SU-DHL-6 (cell line): ENCODE results near the gene ATL1.
A peak's percentile ranks its signal among the peaks of the same experiment; 100 is the strongest.
"Not testable (repeated sequence)": the region's sequence is repeated elsewhere in the genome, so short reads cannot be mapped to it uniquely, and the experiment has no call there.

Experiments
- H2AFZ ChIP-seq: fragments of 200-600 bp; sonication (generic); 2 replicates; pipeline ENCODE4 v1.6.1; 2014; ENCODE audit warnings: low read depth, mild to moderate bottlenecking, moderate library complexity, mixed read lengths, antibody characterized with exemption, low read length; ENCODE audit not compliant: severe bottlenecking
- H3F3A ChIP-seq: fragments of 200-600 bp; shearing (Covaris generic); 2 replicates; pipeline ENCODE4 v1.6.0; 2016; ENCODE audit warnings: antibody characterized with exemption, mild to moderate bottlenecking; ENCODE audit not compliant: insufficient read depth
- H3K27ac ChIP-seq: fragments of 200-600 bp; sonication (generic); 2 replicates; pipeline ENCODE4 v1.5.1; 2016; ENCODE audit warnings: low read depth, mild to moderate bottlenecking, low read length, moderate library complexity, mixed read lengths
- H3K27me3 ChIP-seq: fragments of 200-600 bp; sonication (generic), shearing (Covaris generic); 2 replicates; pipeline ENCODE4 v1.6.0; 2014; ENCODE audit warnings: mild to moderate bottlenecking, low read length
- H3K36me3 ChIP-seq: fragments of 200-600 bp; sonication (generic); 2 replicates; pipeline ENCODE4 v1.6.1; 2014; ENCODE audit warnings: mild to moderate bottlenecking, low read length, mixed read lengths
- H3K4me2 ChIP-seq: fragments of 300-600, 200-600 bp; shearing (Covaris generic), sonication (generic); 2 replicates; pipeline ENCODE4 v1.6.0; 2014; ENCODE audit warnings: low read length, low read depth, mild to moderate bottlenecking; ENCODE audit not compliant: poor library complexity, severe bottlenecking
- H3K4me3 ChIP-seq: fragments of 200-600 bp; sonication (generic); 2 replicates; pipeline ENCODE4 v1.5.1; 2014; ENCODE audit warnings: antibody characterized with exemption, low read length, mild to moderate bottlenecking, mixed read lengths; ENCODE audit not compliant: insufficient read depth, poor library complexity, severe bottlenecking
- H3K79me2 ChIP-seq: fragments of 200-600 bp; sonication (generic); 2 replicates; pipeline ENCODE4 v1.6.1; 2014; ENCODE audit warnings: mild to moderate bottlenecking, low read length, moderate library complexity; ENCODE audit not compliant: insufficient read depth
- H3K9ac ChIP-seq: fragments of 200-600 bp; sonication (generic); 2 replicates; pipeline ENCODE4 v1.7.0; 2014; ENCODE audit warnings: mild to moderate bottlenecking, low read length
- H3K9me2 ChIP-seq: fragments of 200-600 bp; sonication (generic); replicated peaks from 2 replicates; pipeline ENCODE4 v1.6.1; 2014; ENCODE audit warnings: low read length; ENCODE audit not compliant: insufficient read depth
- H3K9me3 ChIP-seq: fragments of 200-600 bp; sonication (generic); 2 replicates; pipeline ENCODE4 v1.6.1; 2014; ENCODE audit warnings: low read length, mixed read lengths; ENCODE audit not compliant: insufficient read depth
- H4K20me1 ChIP-seq: fragments of 200-600 bp; sonication (generic); 2 replicates; pipeline ENCODE4 v1.6.1; 2014; ENCODE audit warnings: low read depth, mild to moderate bottlenecking, antibody characterized with exemption, low read length, moderate library complexity, mixed read lengths
- EZH2phosphoT487 ChIP-seq: fragments of 200-600 bp; sonication (generic), shearing (Covaris generic); conservative IDR thresholded peaks from 2 replicates; pipeline ENCODE4 v1.6.1; 2018; ENCODE audit warnings: mild to moderate bottlenecking, antibody characterized with exemption, low read length, moderate library complexity, mixed read lengths
- TF ChIP-seq, protein P1 (sequence below): fragments of 200-600 bp; sonication (generic); IDR thresholded peaks from one replicate; pipeline ENCODE4 v1.5.1; 2017; ENCODE audit warnings: antibody characterized with exemption, mild to moderate bottlenecking, low read length, moderate library complexity; ENCODE audit not compliant: insufficient read depth, poor library complexity, severe bottlenecking

ATL1 gene

DNA sequence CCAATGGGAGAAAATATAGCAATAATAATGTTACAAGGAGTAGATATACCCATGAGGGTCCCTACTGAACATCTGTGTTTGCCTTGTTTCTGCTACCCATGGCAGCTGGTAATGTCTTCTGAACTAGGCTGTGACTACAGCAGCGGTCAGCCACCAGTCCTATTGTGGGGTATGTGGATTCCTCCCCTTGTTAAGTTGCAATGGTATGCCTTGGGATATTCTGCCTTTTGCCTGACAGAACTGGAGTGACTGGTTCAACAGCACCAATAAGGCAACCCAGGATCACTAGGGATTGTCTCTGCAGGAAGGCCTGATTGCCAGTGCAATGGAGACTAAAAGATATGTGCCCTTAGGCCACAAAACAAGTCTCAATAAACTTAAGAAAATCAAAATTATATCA is 9.7 kb upstream of the ATL1 start:
- H3K27ac ChIP-seq = no peak overlapping the region
- no peak for TF ChIP-seq EZH2phosphoT487
- TF ChIP-seq, protein P1, sequence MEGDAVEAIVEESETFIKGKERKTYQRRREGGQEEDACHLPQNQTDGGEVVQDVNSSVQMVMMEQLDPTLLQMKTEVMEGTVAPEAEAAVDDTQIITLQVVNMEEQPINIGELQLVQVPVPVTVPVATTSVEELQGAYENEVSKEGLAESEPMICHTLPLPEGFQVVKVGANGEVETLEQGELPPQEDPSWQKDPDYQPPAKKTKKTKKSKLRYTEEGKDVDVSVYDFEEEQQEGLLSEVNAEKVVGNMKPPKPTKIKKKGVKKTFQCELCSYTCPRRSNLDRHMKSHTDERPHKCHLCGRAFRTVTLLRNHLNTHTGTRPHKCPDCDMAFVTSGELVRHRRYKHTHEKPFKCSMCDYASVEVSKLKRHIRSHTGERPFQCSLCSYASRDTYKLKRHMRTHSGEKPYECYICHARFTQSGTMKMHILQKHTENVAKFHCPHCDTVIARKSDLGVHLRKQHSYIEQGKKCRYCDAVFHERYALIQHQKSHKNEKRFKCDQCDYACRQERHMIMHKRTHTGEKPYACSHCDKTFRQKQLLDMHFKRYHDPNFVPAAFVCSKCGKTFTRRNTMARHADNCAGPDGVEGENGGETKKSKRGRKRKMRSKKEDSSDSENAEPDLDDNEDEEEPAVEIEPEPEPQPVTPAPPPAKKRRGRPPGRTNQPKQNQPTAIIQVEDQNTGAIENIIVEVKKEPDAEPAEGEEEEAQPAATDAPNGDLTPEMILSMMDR = no peak
- H3K4me2 ChIP-seq = no peak overlapping the region
- H3K9me2 ChIP-seq = no peaks in the 10 kb centered on the region
- H3K9me3 ChIP-seq = no peaks in the 10 kb centered on the region
- H4K20me1 ChIP-seq = no peaks in the 10 kb centered on the region
- H3F3A ChIP-seq = no peaks in the 10 kb centered on the region
- H2AFZ ChIP-seq = no peak overlapping the region
- no peaks in the 10 kb centered on the region for H3K27me3 ChIP-seq
- H3K9ac ChIP-seq = no peak overlapping the region
- no peaks in the 10 kb centered on the region for H3K36me3 ChIP-seq
- H3K79me2 ChIP-seq = no peaks in the 10 kb centered on the region
- no peak overlapping the region for H3K4me3 ChIP-seq

DNA sequence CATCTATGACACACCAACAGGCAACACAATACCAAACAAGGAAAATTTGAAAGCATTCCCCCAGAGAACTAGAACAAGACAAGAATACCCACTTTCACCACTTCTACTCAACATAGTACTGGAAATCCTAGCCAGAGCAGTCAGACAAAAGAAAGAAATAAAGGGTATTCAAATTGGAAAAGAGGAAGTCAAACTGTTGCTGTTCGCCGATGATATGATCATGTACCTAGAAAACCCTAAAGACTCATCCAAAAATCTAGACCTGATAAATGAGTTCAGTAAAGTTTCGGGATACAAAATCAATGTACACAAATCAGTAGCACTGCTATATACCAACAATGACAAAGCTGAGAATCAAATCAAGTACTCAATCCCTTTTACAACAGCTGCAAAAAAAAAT is 8.1 kb upstream of the ATL1 start:
- H3K27ac ChIP-seq = no peak overlapping the region
- no peak overlapping the region for H3K4me2 ChIP-seq
- H3K9ac ChIP-seq = no peak overlapping the region
- 0 out of 2 replicates have a peak, but pooled peaks cover under 1% of the 10 kb centered on the region for H3K27me3 ChIP-seq
- no peaks in the 10 kb centered on the region for H3K9me2 ChIP-seq
- no peak overlapping the region for H3K4me3 ChIP-seq
- no peaks in the 10 kb centered on the region for H3K36me3 ChIP-seq
- no peaks in the 10 kb centered on the region for H4K20me1 ChIP-seq
- TF ChIP-seq, protein P1 = no peak
- no peak for TF ChIP-seq EZH2phosphoT487
- no peaks in the 10 kb centered on the region for H3K79me2 ChIP-seq
- H2AFZ ChIP-seq = no peak overlapping the region
- H3K9me3 ChIP-seq = no peaks in the 10 kb centered on the region
- H3F3A ChIP-seq = no peaks in the 10 kb centered on the region

DNA sequence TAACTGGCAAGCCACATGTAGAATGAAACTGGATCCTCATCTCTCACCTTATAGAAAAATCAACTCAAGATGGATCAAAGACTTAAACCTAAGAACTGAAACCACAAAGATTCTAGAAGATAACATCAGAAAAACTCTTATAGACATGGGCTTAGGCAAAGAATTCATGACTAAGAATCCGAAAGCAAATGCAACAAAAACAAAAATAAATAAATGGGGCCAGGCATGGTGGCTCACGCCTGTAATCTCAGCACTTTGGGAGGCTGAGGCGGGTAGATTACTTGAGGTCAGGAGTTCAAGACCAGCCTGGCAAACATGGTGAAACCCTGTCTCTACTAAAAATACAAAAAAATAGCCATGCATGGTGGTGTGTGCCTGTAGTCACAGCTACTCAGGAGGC is 7.1 kb upstream of the ATL1 start:
- not testable (repeated sequence) for H3K79me2 ChIP-seq, H2AFZ ChIP-seq, H3K27ac ChIP-seq, H3K27me3 ChIP-seq, H4K20me1 ChIP-seq, H3K36me3 ChIP-seq, H3K4me3 ChIP-seq, H3K9me2 ChIP-seq, H3K9ac ChIP-seq, H3K4me2 ChIP-seq, H3K9me3 ChIP-seq, H3F3A ChIP-seq

DNA sequence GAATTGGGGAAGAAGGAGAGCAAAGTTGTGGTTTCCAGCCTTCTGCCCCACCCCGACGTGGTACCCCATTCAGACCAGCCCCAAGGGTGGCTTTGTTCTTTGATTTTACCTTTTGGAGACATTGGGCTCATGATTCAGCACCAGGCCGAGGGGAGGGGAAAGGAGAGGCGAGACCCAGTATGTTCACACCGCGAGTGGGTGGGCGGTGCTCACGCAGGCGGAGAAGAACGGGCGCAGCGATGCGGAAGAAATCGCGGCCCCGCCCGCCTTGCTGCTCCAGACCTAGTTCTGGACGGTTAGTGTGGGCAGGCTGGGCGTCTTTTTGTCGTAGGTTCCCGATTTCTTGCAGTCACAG is 963 bp downstream of the ATL1 start:
- H3K9me3 ChIP-seq = no peaks in the 10 kb centered on the region
- TF ChIP-seq EZH2phosphoT487 = no peak
- TF ChIP-seq, protein P1 = no peak
- H3K27ac ChIP-seq = no peak overlapping the region
- H2AFZ ChIP-seq = peak overlapping the region; percentile 58
- H3K4me2 ChIP-seq = peak overlapping the region; percentile 50
- 0 out of 2 replicates have a peak, but pooled peaks cover 4% of the 10 kb centered on the region for H3K27me3 ChIP-seq
- H3K36me3 ChIP-seq = no peaks in the 10 kb centered on the region
- H3K4me3 ChIP-seq = peak overlapping the region; percentile 43
- peak overlapping the region; percentile 25 for H3K9ac ChIP-seq
- H3K9me2 ChIP-seq = no peaks in the 10 kb centered on the region
- no peaks in the 10 kb centered on the region for H4K20me1 ChIP-seq
- H3F3A ChIP-seq = no peaks in the 10 kb centered on the region
- H3K79me2 ChIP-seq = no peaks in the 10 kb centered on the region
